NCI-H146 (cell line): ENCODE measurements around the gene PROKR2.

Experiments used
- DNase-seq: peaks from one replicate; lab custom pipeline; 2025; lab: John Stamatoyannopoulos, UW

The PROKR2 gene

GRCh38 chr20:5316188-5317158 is at the start of gene PROKR2:
TSS of gene PROKR2 (minus strand) at chr20:5316954. CDS start at chr20:5314369, 2,585 bp downstream.
- peak; percentile 35 for DNase-seq

GRCh38 chr20:5364997-5365597 is 48.3 kb upstream of the PROKR2 start:
- DNase-seq, result no peak

- DNase-seq, result no peak
These were observed 47.5 kb upstream of the PROKR2 start for GRCh38 chr20:5364136-5364821.

GRCh38 chr20:5362771-5363170 is 46.0 kb upstream of the PROKR2 start:
- no peak for DNase-seq

GRCh38 chr20:5361176-5361575 is 44.4 kb upstream of the PROKR2 start:
- no peak for DNase-seq

- no peak for DNase-seq
These were observed 41.2 kb upstream of the PROKR2 start for GRCh38 chr20:5357946-5358345.

- no peak for DNase-seq
These were observed 40.2 kb upstream of the PROKR2 start for GRCh38 chr20:5356941-5357340.

GRCh38 chr20:5354901-5355300 is 38.1 kb upstream of the PROKR2 start:
- no peak for DNase-seq

GRCh38 chr20:5353624-5354496 is 37.1 kb upstream of the PROKR2 start:
- no peak for DNase-seq

- DNase-seq, result no peak
These were observed 32.7 kb upstream of the PROKR2 start for GRCh38 chr20:5349448-5349847.

GRCh38 chr20:5342021-5342420 is 25.3 kb upstream of the PROKR2 start:
- no peak for DNase-seq

GRCh38 chr20:5331340-5331739 is 14.6 kb upstream of the PROKR2 start:
- no peak for DNase-seq

GRCh38 chr20:5328268-5328667 is 11.5 kb upstream of the PROKR2 start:
- no peak for DNase-seq

- no peak for DNase-seq
These were observed 10.6 kb upstream of the PROKR2 start for GRCh38 chr20:5327356-5327755.

GRCh38 chr20:5315807-5316187 is 957 bp downstream of the PROKR2 start:
- no peak for DNase-seq

GRCh38 chr20:5313916-5314315 is 2.8 kb downstream of the PROKR2 start:
- no peak for DNase-seq

GRCh38 chr20:5312518-5312917 is 4.2 kb downstream of the PROKR2 start:
- DNase-seq, result no peak

GRCh38 chr20:5309971-5310370 is 6.8 kb downstream of the PROKR2 start:
- no peak for DNase-seq

GRCh38 chr20:5298811-5299210 is 17.9 kb downstream of the PROKR2 start:
- no peak for DNase-seq

- no peak for DNase-seq
These were observed 19.3 kb downstream of the PROKR2 start for GRCh38 chr20:5297280-5298004.

- DNase-seq, result no peak
These were observed 26.2 kb downstream of the PROKR2 start for GRCh38 chr20:5290596-5290995.
